Measurements from ENCODE around the gene HACD1. TPM values are rescaled to one million over a fixed set of nuclear protein-coding genes. Genes with fewer than 3 reads are reported as not detected.

HACD1 gene
- total and polyA plus RNA-seq, 10 of the 15 experiments (the other 5 are each of a cell fraction or from before 2014, with no cell fraction given) = 0.22 to 1.5 (median 0.78) TPM; not detected in 1

DNA sequence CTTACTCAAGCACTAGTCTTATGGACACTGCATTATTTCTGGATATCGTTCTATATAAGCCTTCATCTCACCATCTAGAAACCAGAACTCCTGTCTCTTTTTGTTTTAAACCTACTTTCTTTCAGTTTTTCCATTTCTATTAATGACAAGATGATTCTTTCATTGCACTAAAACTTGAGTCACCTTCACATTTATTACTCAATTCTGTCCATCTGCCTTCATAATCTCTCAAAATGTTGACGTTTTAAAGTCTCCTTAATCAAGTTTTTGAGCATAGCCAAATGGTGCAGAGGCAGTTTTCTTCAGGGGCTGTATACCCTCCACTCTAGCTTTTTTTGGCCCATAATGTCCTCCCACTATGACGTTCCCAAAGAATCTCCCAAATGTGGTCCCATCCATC is 44.3 kb upstream of the HACD1 start (continued):
- TF ChIP-seq, protein P1, sequence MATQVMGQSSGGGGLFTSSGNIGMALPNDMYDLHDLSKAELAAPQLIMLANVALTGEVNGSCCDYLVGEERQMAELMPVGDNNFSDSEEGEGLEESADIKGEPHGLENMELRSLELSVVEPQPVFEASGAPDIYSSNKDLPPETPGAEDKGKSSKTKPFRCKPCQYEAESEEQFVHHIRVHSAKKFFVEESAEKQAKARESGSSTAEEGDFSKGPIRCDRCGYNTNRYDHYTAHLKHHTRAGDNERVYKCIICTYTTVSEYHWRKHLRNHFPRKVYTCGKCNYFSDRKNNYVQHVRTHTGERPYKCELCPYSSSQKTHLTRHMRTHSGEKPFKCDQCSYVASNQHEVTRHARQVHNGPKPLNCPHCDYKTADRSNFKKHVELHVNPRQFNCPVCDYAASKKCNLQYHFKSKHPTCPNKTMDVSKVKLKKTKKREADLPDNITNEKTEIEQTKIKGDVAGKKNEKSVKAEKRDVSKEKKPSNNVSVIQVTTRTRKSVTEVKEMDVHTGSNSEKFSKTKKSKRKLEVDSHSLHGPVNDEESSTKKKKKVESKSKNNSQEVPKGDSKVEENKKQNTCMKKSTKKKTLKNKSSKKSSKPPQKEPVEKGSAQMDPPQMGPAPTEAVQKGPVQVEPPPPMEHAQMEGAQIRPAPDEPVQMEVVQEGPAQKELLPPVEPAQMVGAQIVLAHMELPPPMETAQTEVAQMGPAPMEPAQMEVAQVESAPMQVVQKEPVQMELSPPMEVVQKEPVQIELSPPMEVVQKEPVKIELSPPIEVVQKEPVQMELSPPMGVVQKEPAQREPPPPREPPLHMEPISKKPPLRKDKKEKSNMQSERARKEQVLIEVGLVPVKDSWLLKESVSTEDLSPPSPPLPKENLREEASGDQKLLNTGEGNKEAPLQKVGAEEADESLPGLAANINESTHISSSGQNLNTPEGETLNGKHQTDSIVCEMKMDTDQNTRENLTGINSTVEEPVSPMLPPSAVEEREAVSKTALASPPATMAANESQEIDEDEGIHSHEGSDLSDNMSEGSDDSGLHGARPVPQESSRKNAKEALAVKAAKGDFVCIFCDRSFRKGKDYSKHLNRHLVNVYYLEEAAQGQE (IDR thresholded peaks at IDR 0.05; ENCODE audit: low read depth, low read length) = no peak
- TF ChIP-seq BRCA1 (IDR thresholded peaks at IDR 0.05; ENCODE audit: low read depth, low read length) (no peak), NFYB (IDR thresholded peaks at IDR 0.05; ENCODE audit: insufficient read depth, low read depth, low read length) (no peak), STAT1 (conservative IDR thresholded peaks at IDR 0.05) (no peak), NR2C2 (IDR thresholded peaks at IDR 0.05; ENCODE audit: borderline replicate concordance, control insufficient read depth, insufficient read length, low read depth) (no peak)

DNA sequence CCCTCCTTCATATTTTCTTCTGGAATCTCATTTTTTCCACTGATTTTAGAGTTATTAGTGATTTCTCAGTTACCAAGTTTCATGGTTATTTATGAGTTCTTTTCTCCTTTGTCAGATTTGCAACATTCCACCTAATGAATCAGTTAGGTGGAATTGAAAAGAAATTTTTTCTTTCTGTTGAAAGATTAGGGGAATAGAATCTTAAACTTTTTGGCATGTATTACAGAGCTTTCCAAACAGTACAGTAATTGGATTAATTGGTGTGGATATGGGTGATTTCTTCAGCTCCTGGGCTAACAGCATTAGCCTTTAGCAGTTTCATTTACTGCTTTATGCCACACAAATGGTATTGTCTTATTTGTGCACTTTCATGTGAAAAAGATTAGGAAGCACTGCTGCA is 43.7 kb upstream of the HACD1 start:
- Histone ChIP-seq H4K20me1 (ENCODE audit: control insufficient read depth, insufficient read depth) (no peaks in the 10 kb centered on the region), H3K9ac (ENCODE audit: control insufficient read depth, insufficient read depth, low read length) (no peak overlapping the region), H2AFZ (ENCODE audit: control insufficient read depth, low read depth, low read length) (no peak overlapping the region), H3K27me3 (replicated peaks in 1 of 2; ENCODE audit: control insufficient read depth in 2 of 2, insufficient read depth in 2 of 2, low read length in 1 of 2) (no peaks in the 10 kb centered on the region), H3K79me2 (ENCODE audit: control insufficient read depth, insufficient read depth, low read length) (peaks cover 37% of the 10 kb centered on the region), H3K36me3 (ENCODE audit: control insufficient read depth in 2 of 2, insufficient read depth in 2 of 2, low read length in 1 of 2) (peaks cover 2 to 5% of the 10 kb centered on the region in 2 experiments; a peak in 1 of 4 replicates), H3K4me2 (ENCODE audit: control insufficient read depth, insufficient read depth) (no peak overlapping the region), H3K27ac (ENCODE audit: control insufficient read depth, insufficient read depth) (no peak overlapping the region), H3K4me3 (no peak overlapping the region), H3K4me1 (ENCODE audit: control insufficient read depth, insufficient read depth, low read length) (no peaks in the 10 kb centered on the region), H3K9me3 (replicated peaks; ENCODE audit: control insufficient read depth, insufficient read depth, low read length) (peaks cover 1% of the 10 kb centered on the region; the same call in 1 of the 3 replicates)
- SMC1A ChIA-PET (ENCODE audit: uncharacterized antibody, unreplicated experiment) = interaction anchor here (0.7 to 2.2 kb wide), 2 partner anchors 14 to 17 kb away, joined by 4 to 16 read pairs; partner anchors contain the start of gene STAM
- DNase-seq (ENCODE audit: low read depth, low spot score) (no peak), FAIRE-seq (no peak), ATAC-seq (no peak)
- no TSS peak for BruUV-seq (replicated peaks)
- RAD21 ChIA-PET (ENCODE audit: unreplicated experiment) = no interaction called here
- intact Hi-C loops (cut with micrococcal nuclease; ENCODE audit: unreplicated experiment) (no loop called here), in situ Hi-C loops (cut with MboI) (no loop called here)
- CTCF ChIA-PET = interaction anchor here (1.4 kb wide), 1 partner anchor 10 kb away, joined by 4 read pairs; no protein-coding TSS in a partner anchor
- POLR2A ChIA-PET = no interaction called here
- TF ChIP-seq, protein P2, sequence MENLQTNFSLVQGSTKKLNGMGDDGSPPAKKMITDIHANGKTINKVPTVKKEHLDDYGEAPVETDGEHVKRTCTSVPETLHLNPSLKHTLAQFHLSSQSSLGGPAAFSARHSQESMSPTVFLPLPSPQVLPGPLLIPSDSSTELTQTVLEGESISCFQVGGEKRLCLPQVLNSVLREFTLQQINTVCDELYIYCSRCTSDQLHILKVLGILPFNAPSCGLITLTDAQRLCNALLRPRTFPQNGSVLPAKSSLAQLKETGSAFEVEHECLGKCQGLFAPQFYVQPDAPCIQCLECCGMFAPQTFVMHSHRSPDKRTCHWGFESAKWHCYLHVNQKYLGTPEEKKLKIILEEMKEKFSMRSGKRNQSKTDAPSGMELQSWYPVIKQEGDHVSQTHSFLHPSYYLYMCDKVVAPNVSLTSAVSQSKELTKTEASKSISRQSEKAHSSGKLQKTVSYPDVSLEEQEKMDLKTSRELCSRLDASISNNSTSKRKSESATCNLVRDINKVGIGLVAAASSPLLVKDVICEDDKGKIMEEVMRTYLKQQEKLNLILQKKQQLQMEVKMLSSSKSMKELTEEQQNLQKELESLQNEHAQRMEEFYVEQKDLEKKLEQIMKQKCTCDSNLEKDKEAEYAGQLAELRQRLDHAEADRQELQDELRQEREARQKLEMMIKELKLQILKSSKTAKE (IDR thresholded peaks at IDR 0.05; ENCODE audit: low read depth, poor library complexity, severe bottlenecking) = no peak
- TF ChIP-seq, protein P3, sequence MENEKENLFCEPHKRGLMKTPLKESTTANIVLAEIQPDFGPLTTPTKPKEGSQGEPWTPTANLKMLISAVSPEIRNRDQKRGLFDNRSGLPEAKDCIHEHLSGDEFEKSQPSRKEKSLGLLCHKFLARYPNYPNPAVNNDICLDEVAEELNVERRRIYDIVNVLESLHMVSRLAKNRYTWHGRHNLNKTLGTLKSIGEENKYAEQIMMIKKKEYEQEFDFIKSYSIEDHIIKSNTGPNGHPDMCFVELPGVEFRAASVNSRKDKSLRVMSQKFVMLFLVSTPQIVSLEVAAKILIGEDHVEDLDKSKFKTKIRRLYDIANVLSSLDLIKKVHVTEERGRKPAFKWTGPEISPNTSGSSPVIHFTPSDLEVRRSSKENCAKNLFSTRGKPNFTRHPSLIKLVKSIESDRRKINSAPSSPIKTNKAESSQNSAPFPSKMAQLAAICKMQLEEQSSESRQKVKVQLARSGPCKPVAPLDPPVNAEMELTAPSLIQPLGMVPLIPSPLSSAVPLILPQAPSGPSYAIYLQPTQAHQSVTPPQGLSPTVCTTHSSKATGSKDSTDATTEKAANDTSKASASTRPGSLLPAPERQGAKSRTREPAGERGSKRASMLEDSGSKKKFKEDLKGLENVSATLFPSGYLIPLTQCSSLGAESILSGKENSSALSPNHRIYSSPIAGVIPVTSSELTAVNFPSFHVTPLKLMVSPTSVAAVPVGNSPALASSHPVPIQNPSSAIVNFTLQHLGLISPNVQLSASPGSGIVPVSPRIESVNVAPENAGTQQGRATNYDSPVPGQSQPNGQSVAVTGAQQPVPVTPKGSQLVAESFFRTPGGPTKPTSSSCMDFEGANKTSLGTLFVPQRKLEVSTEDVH (IDR thresholded peaks at IDR 0.05; ENCODE audit: low read depth, partially characterized antibody) = no peak
- TF ChIP-seq, protein P1 (IDR thresholded peaks at IDR 0.05; ENCODE audit: low read depth, low read length) = no peak
- TF ChIP-seq SRF (IDR thresholded peaks at IDR 0.05; ENCODE audit: low read depth in 2 of 2, low read length in 2 of 2) (no peak), FOXK2 (IDR thresholded peaks at IDR 0.05) (no peak), POLR2A (IDR thresholded peaks at IDR 0.05; ENCODE audit: low read depth, low read length) (no peak)

Measured in GM12878 (cell line).